Measurements from ENCODE around the gene HNRNPA0. TPM values are rescaled to one million over a fixed set of nuclear protein-coding genes. Genes with fewer than 3 reads are reported as not detected.

The HNRNPA0 gene
- total and polyA plus RNA-seq, 9 of the 15 experiments (the other 6 are each of a cell fraction or from before 2014, with no cell fraction given) = 5.0 to 33.3 (median 10.7) TPM

DNA sequence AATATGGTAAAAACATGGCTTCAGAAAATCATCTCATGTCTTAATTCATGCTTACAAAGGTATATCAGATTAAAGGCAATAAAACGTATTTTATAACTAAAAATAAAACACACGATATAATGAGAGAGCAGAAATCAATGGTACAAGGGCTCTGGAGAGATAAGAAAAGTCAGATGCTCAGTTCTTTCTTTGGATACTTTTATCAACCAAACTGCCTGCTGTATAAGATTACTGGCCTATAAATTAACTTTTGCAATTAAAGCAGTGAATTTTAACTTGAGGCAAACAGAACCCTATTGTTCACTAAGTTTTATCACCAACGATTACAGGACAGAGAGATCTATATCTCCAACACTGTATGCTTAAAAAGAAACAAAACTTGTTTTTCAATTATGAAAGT lies 42.1 kb upstream of the HNRNPA0 start:
- no peak for FAIRE-seq
- DNase-seq (ENCODE audit: extremely low read depth in 1 of 4, low spot score in 3 of 4) = no peak
- no peak overlapping the region for H2AFZ ChIP-seq (ENCODE audit: low read depth, low read length)
- no peaks in the 10 kb centered on the region for H4K20me1 ChIP-seq (replicated peaks; ENCODE audit: control insufficient read depth, insufficient read depth, low read length)
- H3K27me3 ChIP-seq (ENCODE audit: control insufficient read depth in 2 of 2, insufficient read depth in 2 of 2, low read length in 2 of 2) = no peaks in the 10 kb centered on the region; a peak in 2 of 5 replicates
- intact Hi-C loops (cut with micrococcal nuclease) (no loop called here), in situ Hi-C loops (cut with MboI) (no loop called here)
- WGBS (ENCODE audit: insufficient coverage, low coverage, missing lambda C conversion rate) = 0% methylated on average over 3 of the region's 3 CpGs
- H3K4me3 ChIP-seq = no peak overlapping the region
- H3K9ac ChIP-seq (ENCODE audit: insufficient read depth in 1 of 2, low read depth in 2 of 2, low read length in 2 of 2) = no peak overlapping the region
- no peak overlapping the region for H3K27ac ChIP-seq (ENCODE audit: extremely low read depth, low read depth, low read length)
- no peak overlapping the region for H3K4me2 ChIP-seq (ENCODE audit: insufficient read depth, low read length)
- POLR2A ChIA-PET = interaction anchor here (1.5 kb wide), 1 partner anchor 17 kb away, joined by 3 read pairs; no protein-coding TSS in a partner anchor
- no peaks in the 10 kb centered on the region for H3K4me1 ChIP-seq (replicated peaks in 1 of 2; ENCODE audit: control insufficient read depth in 2 of 2, insufficient read depth in 2 of 2, low read length in 2 of 2)
- no peaks in the 10 kb centered on the region for H3K9me1 ChIP-seq (ENCODE audit: control insufficient read depth, insufficient read depth, low read length)
- H3K9me3 ChIP-seq (replicated peaks; ENCODE audit: control insufficient read depth, insufficient read depth, low read depth, low read length) = no peaks in the 10 kb centered on the region
- CTCF ChIA-PET (ENCODE audit: low intra/inter-chr PET ratio) = no interaction called here
- H3K36me3 ChIP-seq (ENCODE audit: control insufficient read depth, insufficient read depth, low read length) = no peaks in the 10 kb centered on the region
- no peak for ATAC-seq
- no TSS peak for BruUV-seq (replicated peaks)
- no peaks in the 10 kb centered on the region for H3K79me2 ChIP-seq (ENCODE audit: control insufficient read depth, insufficient read depth, low read length)
- TF ChIP-seq, protein P1, sequence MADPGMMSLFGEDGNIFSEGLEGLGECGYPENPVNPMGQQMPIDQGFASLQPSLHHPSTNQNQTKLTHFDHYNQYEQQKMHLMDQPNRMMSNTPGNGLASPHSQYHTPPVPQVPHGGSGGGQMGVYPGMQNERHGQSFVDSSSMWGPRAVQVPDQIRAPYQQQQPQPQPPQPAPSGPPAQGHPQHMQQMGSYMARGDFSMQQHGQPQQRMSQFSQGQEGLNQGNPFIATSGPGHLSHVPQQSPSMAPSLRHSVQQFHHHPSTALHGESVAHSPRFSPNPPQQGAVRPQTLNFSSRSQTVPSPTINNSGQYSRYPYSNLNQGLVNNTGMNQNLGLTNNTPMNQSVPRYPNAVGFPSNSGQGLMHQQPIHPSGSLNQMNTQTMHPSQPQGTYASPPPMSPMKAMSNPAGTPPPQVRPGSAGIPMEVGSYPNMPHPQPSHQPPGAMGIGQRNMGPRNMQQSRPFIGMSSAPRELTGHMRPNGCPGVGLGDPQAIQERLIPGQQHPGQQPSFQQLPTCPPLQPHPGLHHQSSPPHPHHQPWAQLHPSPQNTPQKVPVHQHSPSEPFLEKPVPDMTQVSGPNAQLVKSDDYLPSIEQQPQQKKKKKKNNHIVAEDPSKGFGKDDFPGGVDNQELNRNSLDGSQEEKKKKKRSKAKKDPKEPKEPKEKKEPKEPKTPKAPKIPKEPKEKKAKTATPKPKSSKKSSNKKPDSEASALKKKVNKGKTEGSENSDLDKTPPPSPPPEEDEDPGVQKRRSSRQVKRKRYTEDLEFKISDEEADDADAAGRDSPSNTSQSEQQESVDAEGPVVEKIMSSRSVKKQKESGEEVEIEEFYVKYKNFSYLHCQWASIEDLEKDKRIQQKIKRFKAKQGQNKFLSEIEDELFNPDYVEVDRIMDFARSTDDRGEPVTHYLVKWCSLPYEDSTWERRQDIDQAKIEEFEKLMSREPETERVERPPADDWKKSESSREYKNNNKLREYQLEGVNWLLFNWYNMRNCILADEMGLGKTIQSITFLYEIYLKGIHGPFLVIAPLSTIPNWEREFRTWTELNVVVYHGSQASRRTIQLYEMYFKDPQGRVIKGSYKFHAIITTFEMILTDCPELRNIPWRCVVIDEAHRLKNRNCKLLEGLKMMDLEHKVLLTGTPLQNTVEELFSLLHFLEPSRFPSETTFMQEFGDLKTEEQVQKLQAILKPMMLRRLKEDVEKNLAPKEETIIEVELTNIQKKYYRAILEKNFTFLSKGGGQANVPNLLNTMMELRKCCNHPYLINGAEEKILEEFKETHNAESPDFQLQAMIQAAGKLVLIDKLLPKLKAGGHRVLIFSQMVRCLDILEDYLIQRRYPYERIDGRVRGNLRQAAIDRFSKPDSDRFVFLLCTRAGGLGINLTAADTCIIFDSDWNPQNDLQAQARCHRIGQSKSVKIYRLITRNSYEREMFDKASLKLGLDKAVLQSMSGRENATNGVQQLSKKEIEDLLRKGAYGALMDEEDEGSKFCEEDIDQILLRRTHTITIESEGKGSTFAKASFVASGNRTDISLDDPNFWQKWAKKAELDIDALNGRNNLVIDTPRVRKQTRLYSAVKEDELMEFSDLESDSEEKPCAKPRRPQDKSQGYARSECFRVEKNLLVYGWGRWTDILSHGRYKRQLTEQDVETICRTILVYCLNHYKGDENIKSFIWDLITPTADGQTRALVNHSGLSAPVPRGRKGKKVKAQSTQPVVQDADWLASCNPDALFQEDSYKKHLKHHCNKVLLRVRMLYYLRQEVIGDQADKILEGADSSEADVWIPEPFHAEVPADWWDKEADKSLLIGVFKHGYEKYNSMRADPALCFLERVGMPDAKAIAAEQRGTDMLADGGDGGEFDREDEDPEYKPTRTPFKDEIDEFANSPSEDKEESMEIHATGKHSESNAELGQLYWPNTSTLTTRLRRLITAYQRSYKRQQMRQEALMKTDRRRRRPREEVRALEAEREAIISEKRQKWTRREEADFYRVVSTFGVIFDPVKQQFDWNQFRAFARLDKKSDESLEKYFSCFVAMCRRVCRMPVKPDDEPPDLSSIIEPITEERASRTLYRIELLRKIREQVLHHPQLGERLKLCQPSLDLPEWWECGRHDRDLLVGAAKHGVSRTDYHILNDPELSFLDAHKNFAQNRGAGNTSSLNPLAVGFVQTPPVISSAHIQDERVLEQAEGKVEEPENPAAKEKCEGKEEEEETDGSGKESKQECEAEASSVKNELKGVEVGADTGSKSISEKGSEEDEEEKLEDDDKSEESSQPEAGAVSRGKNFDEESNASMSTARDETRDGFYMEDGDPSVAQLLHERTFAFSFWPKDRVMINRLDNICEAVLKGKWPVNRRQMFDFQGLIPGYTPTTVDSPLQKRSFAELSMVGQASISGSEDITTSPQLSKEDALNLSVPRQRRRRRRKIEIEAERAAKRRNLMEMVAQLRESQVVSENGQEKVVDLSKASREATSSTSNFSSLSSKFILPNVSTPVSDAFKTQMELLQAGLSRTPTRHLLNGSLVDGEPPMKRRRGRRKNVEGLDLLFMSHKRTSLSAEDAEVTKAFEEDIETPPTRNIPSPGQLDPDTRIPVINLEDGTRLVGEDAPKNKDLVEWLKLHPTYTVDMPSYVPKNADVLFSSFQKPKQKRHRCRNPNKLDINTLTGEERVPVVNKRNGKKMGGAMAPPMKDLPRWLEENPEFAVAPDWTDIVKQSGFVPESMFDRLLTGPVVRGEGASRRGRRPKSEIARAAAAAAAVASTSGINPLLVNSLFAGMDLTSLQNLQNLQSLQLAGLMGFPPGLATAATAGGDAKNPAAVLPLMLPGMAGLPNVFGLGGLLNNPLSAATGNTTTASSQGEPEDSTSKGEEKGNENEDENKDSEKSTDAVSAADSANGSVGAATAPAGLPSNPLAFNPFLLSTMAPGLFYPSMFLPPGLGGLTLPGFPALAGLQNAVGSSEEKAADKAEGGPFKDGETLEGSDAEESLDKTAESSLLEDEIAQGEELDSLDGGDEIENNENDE (IDR thresholded peaks at IDR 0.05; ENCODE audit: low read depth, low read length) = no peak
- no peak for TF ChIP-seq KLF10 (CRISPR knock-in tag; IDR thresholded peaks at IDR 0.05)
- no peak for TF ChIP-seq BCOR (IDR thresholded peaks at IDR 0.05)
- TF ChIP-seq, protein P2, sequence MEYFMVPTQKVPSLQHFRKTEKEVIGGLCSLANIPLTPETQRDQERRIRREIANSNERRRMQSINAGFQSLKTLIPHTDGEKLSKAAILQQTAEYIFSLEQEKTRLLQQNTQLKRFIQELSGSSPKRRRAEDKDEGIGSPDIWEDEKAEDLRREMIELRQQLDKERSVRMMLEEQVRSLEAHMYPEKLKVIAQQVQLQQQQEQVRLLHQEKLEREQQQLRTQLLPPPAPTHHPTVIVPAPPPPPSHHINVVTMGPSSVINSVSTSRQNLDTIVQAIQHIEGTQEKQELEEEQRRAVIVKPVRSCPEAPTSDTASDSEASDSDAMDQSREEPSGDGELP (CRISPR knock-in tag; IDR thresholded peaks at IDR 0.05; ENCODE audit: borderline replicate concordance) = no peak
- TF ChIP-seq MXI1 (IDR thresholded peaks at IDR 0.05; ENCODE audit: low read depth, low read length) = no peak
- TF ChIP-seq IFI16 (CRISPR knock-in tag; IDR thresholded peaks at IDR 0.05) = no peak
- TF ChIP-seq CHD4 (IDR thresholded peaks at IDR 0.05; ENCODE audit: insufficient read depth, insufficient replicate concordance, low read depth, low read length, poor library complexity, severe bottlenecking) = no peak
- TF ChIP-seq KDM4B (IDR thresholded peaks at IDR 0.05; ENCODE audit: borderline replicate concordance in 2 of 2, low read depth in 1 of 2) = no peak
- no peak for TF ChIP-seq XRCC5 (IDR thresholded peaks at IDR 0.05; ENCODE audit: low read depth, low read length)
- TF ChIP-seq CREM (IDR thresholded peaks at IDR 0.05; ENCODE audit: low read depth) = no peak
- no peak for TF ChIP-seq ZBTB1 (CRISPR knock-in tag; IDR thresholded peaks at IDR 0.05; ENCODE audit: borderline replicate concordance, low read depth)
- TF ChIP-seq ZNF431 (CRISPR knock-in tag; IDR thresholded peaks at IDR 0.05) = no peak

Data from K562 (cell line).